Lower leg skin (tissue), 3 donors: ENCODE data around the gene FIS1.

ENCODE experiments used
- CTCF ChIP-seq, 3 donors: fragments of 450-650 bp; IDR thresholded peaks; one replicate each; pipeline ENCODE4 v1.5.1; 2016; ENCODE audit warnings: antibody characterized with exemption in 3 of 3, mild to moderate bottlenecking in 3 of 3, moderate library complexity in 2 of 3
- POLR2A ChIP-seq, 2 donors: fragments of 450-650 bp; IDR thresholded peaks; one replicate each; pipeline ENCODE4 v1.6.1; 2016 to 2017; ENCODE audit warnings: antibody characterized with exemption in 2 of 2, mild to moderate bottlenecking in 1 of 2, moderate library complexity in 1 of 2

- TF ChIP-seq CTCF (IDR thresholded peaks at IDR 0.05) (no peak), POLR2A (IDR thresholded peaks at IDR 0.05) (no peak)
These were observed 46.4 kb downstream of the FIS1 start for GRCh38 chr7:101198476-101198875.
